Testis (tissue), 3 donors: ENCODE results near the gene PLA2G4E. TPM values are rescaled to one million over a fixed set of nuclear protein-coding genes. Genes with fewer than 3 reads are reported as not detected.

Source experiments
- DNase-seq: peaks from one replicate; pipeline ENCODE4 v3.0.0-alpha.2; 2019
- H3K27ac ChIP-seq, 2 donors: fragments of 200-600 bp; sonication (generic); one replicate each; pipeline ENCODE4 v1.5.1; 2019
- H3K27me3 ChIP-seq: fragments of 200-600 bp; sonication (generic); one replicate; pipeline ENCODE4 v1.5.1; 2019
- H3K36me3 ChIP-seq: fragments of 200-600 bp; sonication (generic); one replicate; pipeline ENCODE4 v1.5.1; 2017; ENCODE audit warnings: low read depth; ENCODE audit errors: missing control alignments
- H3K4me1 ChIP-seq: fragments of 200-600 bp; sonication (generic); one replicate; pipeline ENCODE4 v1.5.1; 2019
- H3K4me3 ChIP-seq, 2 donors: fragments of 200-600 bp; sonication (generic); one replicate each; pipeline ENCODE4 v1.5.1; 2017 to 2019
- H3K9me3 ChIP-seq: fragments of 200-600 bp; sonication (generic); one replicate; pipeline ENCODE4 v1.5.1; 2017
- CTCF ChIP-seq, 3 experiments: fragments of 450-650 bp in 2 of 3; fragments of 200-600 bp in 1 of 3; sonication (generic) in 1 of 3; IDR thresholded peaks; one replicate each; pipeline ENCODE4 v1.5.1; 2016 to 2019; ENCODE audit warnings: antibody characterized with exemption in 3 of 3, mild to moderate bottlenecking in 2 of 3, moderate library complexity in 1 of 3
- POLR2A ChIP-seq: fragments of 450-650 bp; IDR thresholded peaks from one replicate; pipeline ENCODE4 v1.6.1; 2017; ENCODE audit warnings: antibody characterized with exemption, mild to moderate bottlenecking, moderate library complexity
- WGBS, 2 donors: methylation state at CpG; one replicate each; pipeline ENCODE4 v1.1.5; 2018; 5-methylcytosine and 5-hydroxymethylcytosine counted together
- intact Hi-C: fragments of 100-400 bp; cut with DNase I; formaldehyde crosslinking; loops from one replicate; pipeline ENCODE4 v1.15.1; 2023; ENCODE audit warnings: low total_unique reads
- polyA plus RNA-seq: library from polyadenylated mRNA; stranded (reverse); fragments of 350-450 nt; fragmentation: Illumina TruSeq; extraction: RNeasy Lipid Tissue Mini Kit (QIAGEN cat#74804); gene quantifications from one replicate; pipeline ENCODE4 v1.2.3, GENCODE V29; 2014; ENCODE audit warnings: low read depth, low replicate concordance; ENCODE audit not compliant: insufficient read depth
- total RNA-seq, 2 donors: library from RNA; depleted of rRNA; stranded (reverse); fragments of >200 nt; gene quantifications; one replicate each; pipeline ENCODE4 v1.2.3, GENCODE V29; 2016

PLA2G4E gene
- total and polyA plus RNA-seq, 3 donors from 2014 or later, result 0.31 to 0.71 (median 0.67) TPM

GRCh38 chr15:41932101-41932500 is 88.7 kb downstream of the PLA2G4E start:
- H3K27me3 ChIP-seq, result no peaks in the 10 kb centered on the region
- no peak for TF ChIP-seq POLR2A
- TF ChIP-seq CTCF (IDR thresholded peaks at IDR 0.05), result no peak
- H3K4me1 ChIP-seq, result no peaks in the 10 kb centered on the region
- H3K9me3 ChIP-seq, result no peaks in the 10 kb centered on the region
- no peak overlapping the region for H3K4me3 ChIP-seq
- H3K27ac ChIP-seq, result no peak overlapping the region
- no peaks in the 10 kb centered on the region for H3K36me3 ChIP-seq
- intact Hi-C loops, result no loop called here
- no peak for DNase-seq
- WGBS, 2 donors, result 91 to 92% methylated on average over 9 of the region's 9 CpGs

Other genes starting within 250 kb of the PLA2G4E start
- gene MAPKBP1, start 246.6 kb downstream of the PLA2G4E start, total RNA-seq, result 100 to 1,000 TPM; 156 to 159 TPM
- gene MAPKBP1, start 246.6 kb downstream of the PLA2G4E start, polyA plus RNA-seq, result 76.2 TPM
- gene JMJD7, start 192.9 kb downstream of the PLA2G4E start, total RNA-seq, result 10 to 100 TPM; 18.6 to 21.6 TPM
- 10.5 TPM for gene JMJD7, start 192.9 kb downstream of the PLA2G4E start, polyA plus RNA-seq
- 10 to 100 TPM; 16.4 to 16.6 TPM for gene PLA2G4B, start 182.2 kb downstream of the PLA2G4E start, total RNA-seq
- gene PLA2G4B, start 182.2 kb downstream of the PLA2G4E start, polyA plus RNA-seq, result 7.4 TPM
- gene SPTBN5, start 127.0 kb downstream of the PLA2G4E start, total RNA-seq, result 1 to 10 TPM; 1.4 to 3.1 TPM
- 1.4 TPM for gene SPTBN5, start 127.0 kb downstream of the PLA2G4E start, polyA plus RNA-seq
- 10 to 100 TPM in 1 of 2 donors, 1 to 10 TPM in 1; 9.4 to 10.2 TPM for gene EHD4, start 48.5 kb downstream of the PLA2G4E start, total RNA-seq
- gene EHD4, start 48.5 kb downstream of the PLA2G4E start, polyA plus RNA-seq, result 8.0 TPM
- under 1 TPM; 0.16 to 0.43 TPM for gene PLA2G4D, start 73.5 kb upstream of the PLA2G4E start, total RNA-seq
- gene PLA2G4D, start 73.5 kb upstream of the PLA2G4E start, polyA plus RNA-seq, result 0.11 TPM
- under 1 TPM; 0.12 to 0.31 TPM for gene PLA2G4F, start 135.6 kb upstream of the PLA2G4E start, total RNA-seq
- gene PLA2G4F, start 135.6 kb upstream of the PLA2G4E start, polyA plus RNA-seq, result 0.15 TPM
- gene VPS39, start 187.3 kb upstream of the PLA2G4E start, total RNA-seq, result 100 to 1,000 TPM; 120 to 135 TPM
- 71.8 TPM for gene VPS39, start 187.3 kb upstream of the PLA2G4E start, polyA plus RNA-seq